Measurements from ENCODE around the gene LAPTM5. TPM values are rescaled to one million over a fixed set of nuclear protein-coding genes. Genes with fewer than 3 reads are reported as not detected.

Gene LAPTM5
- total RNA-seq: 3.6 and 7.5 TPM in 2 replicates

GRCh38 chr1:30757352-30758120, at the start of gene LAPTM5:
Gene LAPTM5 (minus strand): TSS chr1:30757774. CDS start chr1:30757745, 29 bp downstream.

DNA sequence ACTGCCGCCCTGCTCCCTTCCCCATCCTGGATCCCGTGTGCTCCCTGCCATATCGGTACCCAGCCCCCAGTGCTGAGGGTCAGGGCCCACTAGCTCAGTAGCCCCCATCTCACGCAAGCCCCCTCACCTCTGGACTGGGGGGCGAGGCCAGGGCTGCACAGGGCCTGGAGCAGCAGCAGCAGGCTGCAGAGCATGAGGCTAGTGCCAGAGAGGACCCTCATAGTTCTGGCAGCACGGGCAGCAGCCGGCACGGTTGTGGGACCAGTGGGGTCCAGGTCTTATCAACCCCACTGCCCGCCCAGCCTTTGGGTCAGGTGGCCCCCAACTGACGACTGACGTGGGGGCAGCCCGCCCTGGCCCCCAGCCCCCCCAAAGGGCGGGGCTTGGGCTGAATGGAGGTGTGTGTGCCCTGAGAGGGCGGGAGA, 34.2 kb downstream of the LAPTM5 start, which contains the start of gene MATN1:
TSS of gene MATN1 (minus strand) at position 255 of the 425 bp plus-strand sequence. CDS start at position 221, 34 bp downstream.

Small RNA genes within 50 kb of the gene (small RNA-seq; reads per million reads assigned to genes)
- gene MIR4420: not detected

Other genes starting within 250 kb of the LAPTM5 start
- 0.79 TPM in 1 of 2 replicates, not detected in the other for gene MATN1, start 34.2 kb downstream of the LAPTM5 start, total RNA-seq
- gene SDC3, start 151.0 kb upstream of the LAPTM5 start, total RNA-seq: 227 and 284 TPM in 2 replicates